Activated naive CD4-positive, alpha-beta T cell treated with anti-CD3 and anti-CD28 coated beads, Interleukin-2, amount 50 U/mL, for 16 hours (primary cell): Measurements from ENCODE around the gene LTN1.
"Not testable (repeated sequence)": the region's sequence is repeated elsewhere in the genome, so short reads cannot be mapped to it uniquely, and the experiment has no call there.

Experiments used
- DNase-seq: peaks from one replicate; pipeline ENCODE4 v3.0.0-alpha.2; 2020

Gene LTN1

DNA sequence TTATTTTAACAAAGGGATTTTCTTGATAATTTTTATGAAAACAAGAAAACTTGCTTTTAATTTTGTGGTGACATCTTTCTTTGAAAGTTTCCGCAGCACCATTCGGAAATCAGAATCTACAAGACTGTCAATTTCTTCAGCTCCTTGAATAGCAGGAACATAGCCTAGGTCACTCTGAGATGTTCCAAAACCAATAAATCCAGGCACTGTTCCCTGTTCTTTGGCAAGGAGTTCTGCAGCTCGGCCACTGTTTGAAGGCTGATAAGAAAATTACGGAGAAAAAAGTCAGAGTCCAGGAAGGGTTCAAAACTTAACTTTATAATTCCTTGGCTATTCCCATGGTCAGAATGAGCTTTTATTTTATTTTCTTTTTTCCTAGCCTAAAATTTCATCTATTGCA is 6.0 kb downstream of the LTN1 start:
- DNase-seq: no peak

GRCh38 chr21:28982637-28983036 is 10.0 kb downstream of the LTN1 start:
- no peak for DNase-seq

DNA sequence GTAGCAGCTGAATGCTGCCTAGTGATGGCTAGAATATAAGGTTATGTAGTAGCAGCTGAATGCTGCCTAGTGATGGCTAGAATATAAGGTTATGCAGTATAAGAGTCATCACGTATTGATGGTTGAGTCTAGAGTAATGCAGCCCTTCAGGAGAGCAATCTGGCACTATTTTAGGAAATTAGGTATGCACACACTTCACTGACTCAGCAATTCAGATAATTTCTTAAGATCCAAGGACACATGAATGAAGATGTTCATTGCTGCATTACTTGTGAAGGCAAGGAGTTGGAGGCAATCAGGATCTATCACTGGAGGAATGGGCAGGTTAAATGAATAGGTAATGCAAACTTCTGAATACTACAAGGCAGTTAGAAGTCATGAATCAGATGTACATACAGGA is 13.6 kb downstream of the LTN1 start:
- no peak for DNase-seq

DNA sequence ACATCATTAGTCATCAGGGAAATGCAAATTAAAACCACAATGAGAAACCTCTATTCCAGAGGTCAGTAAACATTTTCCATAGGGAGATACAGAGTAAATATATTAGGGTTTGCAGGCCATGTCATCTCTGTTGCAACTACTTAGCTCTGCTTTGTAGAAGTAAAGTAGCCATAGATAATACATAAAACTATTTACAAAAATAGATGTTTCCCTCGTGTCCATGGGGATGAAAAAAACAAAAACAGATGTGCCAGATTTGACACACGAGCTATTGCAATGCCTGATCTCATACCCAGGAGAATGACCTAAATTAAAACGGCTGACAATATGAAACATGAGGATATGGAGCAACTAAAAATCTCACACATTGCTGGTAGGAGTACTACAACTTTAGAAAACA is 17.3 kb downstream of the LTN1 start:
- no peak for DNase-seq

DNA sequence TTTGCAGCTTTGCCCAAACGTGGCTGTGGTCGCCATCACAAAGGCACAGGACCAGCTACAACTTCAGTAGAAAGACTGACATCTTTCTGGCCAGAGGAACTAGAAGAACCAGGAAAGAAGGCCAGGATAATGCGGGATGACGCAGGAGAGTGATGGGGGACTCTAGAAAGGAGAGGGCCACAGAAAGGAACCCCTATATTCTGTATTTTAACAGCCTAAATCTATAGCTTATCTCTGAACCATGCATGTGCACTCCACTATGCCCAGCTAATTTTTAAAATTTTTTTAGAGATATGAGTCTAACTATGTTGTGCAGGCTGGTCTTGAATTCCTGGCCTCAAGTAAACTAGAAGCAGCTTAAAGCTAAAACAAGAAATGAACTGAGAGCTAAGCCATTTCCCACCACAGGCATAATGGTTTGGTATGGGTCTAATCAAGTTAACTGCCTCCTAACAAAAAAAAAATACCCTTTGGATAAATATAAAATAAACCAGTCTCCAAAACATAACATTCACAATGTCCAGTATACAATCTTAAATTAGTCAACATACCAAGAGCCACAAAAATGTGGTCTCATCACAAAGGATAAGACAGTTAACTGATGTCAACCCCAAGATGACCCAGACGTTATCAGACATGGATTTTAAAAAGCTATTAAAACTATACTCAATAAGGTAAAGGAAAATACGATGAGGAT is 18.0 kb downstream of the LTN1 start:
- DNase-seq: no peak

- no peak for DNase-seq
These were observed 20.3 kb downstream of the LTN1 start for GRCh38 chr21:28972398-28972797.

DNA sequence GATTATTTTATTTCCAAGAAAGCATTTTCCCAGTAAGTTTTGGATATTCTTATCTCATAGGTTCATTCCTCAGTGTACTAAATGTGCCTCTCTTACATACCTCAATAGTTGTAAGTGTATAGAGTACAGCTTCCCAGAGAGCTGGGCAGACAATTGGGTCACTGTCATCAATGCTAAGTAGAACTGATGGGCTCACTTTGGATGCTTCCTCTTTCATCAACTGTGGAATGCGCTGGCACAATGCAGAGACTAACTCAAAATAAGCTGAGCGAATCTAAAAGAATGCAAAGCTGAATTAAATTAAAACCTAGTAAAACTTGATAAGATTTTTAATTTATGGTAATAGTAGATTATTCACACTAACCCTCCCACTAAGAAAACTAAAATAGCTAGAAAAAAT is 21.5 kb downstream of the LTN1 start:
- DNase-seq: no peak

DNA sequence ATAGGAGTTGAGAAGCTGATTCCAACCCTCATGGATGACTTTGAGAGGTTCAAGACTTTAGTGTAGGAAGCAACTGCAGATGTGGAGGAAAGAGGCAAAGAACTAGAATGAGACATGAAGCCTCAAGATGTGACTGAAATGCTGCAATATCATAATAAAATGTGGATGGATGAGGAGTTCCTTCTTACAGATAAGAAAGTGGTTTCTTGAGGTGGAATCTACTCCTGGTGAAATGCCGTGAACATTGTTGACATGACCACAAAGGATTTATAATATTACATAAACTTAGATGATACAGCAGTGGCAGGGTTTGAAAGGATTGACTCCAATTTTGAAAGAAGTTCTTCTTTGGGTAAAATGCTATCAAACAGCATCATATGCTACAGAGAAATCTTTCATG is 28.8 kb downstream of the LTN1 start:
- no peak for DNase-seq

DNA sequence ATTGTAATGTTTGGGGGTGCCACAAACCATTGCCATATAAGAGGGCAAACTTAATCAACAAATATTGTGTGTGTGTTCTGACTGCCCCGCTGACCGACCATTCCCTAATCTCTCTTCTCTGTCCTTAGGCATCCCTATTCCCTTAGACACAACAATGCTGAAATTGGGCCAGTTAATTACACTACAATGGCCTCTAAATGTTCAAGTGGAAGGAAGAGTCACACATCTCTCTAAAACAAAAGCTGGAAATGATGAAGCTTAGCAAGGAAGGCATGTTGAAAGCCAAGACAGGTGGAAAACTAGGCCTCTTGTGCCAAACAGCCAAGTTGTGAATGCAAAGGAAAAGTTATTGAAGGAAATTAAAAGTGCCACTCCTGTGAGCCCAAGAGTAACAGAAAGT is 30.2 kb downstream of the LTN1 start:
- no peak for DNase-seq

DNA sequence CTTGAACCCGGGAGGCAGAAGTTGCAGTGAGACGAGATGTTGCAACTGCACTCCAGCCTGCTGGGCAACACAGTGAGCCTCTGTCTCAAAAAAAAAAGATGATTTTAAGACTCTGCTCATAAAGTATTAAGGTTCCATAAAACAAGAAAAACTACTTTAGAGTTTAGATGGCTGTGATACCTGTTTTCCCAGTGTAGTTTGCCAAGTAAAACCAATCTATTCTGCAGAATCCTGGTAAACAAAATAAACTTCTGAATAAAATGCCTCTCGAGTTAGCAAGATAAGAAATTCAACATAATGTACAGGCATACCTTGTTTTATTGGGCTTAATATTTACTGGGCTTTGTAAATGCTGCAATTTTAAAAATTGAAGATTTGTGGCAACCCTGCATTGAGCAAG is 30.8 kb downstream of the LTN1 start:
- DNase-seq: no peak

DNA sequence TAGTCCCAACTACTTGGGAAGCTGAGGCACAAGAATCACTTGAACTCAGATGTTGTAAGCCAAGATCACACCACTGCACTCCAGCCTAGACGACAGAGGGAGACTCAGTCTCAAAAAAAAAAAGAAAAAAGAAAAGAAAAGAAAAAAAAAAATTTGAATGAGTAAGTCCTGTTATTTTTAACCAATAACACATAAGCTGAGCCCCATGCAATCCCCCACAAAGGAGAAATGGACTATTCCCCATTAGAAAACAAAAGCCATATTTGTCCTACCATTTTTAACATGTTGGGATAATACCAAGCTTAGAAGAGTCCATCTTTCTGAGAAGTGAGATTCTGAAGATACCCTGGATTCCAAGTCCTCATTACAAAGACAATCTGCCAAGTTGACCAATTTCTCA is 32.4 kb downstream of the LTN1 start:
- DNase-seq: no peak

GRCh38 chr21:28959367-28960099 is 33.1 kb downstream of the LTN1 start:
- no peak for DNase-seq

GRCh38 chr21:28953247-28953646 is 39.4 kb downstream of the LTN1 start:
- DNase-seq: no peak

GRCh38 chr21:28952686-28953085 is 40.0 kb downstream of the LTN1 start:
- no peak for DNase-seq

DNA sequence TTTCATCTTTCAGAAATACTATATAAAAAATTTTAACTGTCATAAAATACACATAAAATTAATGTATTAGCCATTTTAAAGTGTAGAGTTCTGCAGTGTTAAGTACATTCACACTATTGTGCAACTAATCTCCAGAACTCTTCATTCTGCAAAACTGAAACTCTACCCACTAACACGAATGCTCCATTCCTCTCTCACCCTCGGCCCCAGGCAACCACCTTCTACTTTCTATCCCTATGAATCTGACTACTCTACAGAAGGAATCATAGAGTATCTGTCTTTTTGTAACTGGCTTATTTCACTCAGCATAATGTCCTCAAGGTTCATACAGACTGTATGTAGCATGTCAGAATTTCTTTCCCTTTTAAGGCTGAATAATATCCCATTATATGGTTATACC is 43.4 kb downstream of the LTN1 start:
- no peak for DNase-seq

GRCh38 chr21:28944296-28944695 is 48.4 kb downstream of the LTN1 start:
- no peak for DNase-seq

- no peak for DNase-seq
These were observed 49.0 kb downstream of the LTN1 start for GRCh38 chr21:28943631-28944030.

- no peak for DNase-seq
These were observed 54.0 kb downstream of the LTN1 start for GRCh38 chr21:28938726-28939125.

GRCh38 chr21:28937737-28938136 is 54.9 kb downstream of the LTN1 start:
- DNase-seq: no peak

DNA sequence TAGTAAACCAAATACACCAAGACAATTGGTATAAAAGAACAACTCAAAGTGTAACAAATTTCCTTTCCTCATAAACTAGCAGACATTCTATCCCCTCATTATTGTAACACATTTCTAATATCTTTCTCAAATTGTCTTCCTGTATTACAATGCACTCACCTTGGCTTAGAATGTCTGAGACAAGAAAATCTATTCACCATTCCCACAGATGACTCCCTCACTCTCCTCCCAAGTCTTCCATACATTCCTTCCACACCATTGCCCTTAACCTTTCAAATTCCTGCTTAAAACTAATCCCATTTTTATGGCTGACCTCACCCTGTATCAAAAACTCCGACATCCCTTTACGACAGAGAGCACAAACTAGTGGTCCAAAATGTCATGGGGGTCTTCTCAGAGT is 56.0 kb downstream of the LTN1 start:
- DNase-seq: no peak

GRCh38 chr21:28936036-28936435 is 56.6 kb downstream of the LTN1 start:
- DNase-seq: no peak

GRCh38 chr21:28932717-28933116 is 60.0 kb downstream of the LTN1 start:
- DNase-seq: no peak

DNA sequence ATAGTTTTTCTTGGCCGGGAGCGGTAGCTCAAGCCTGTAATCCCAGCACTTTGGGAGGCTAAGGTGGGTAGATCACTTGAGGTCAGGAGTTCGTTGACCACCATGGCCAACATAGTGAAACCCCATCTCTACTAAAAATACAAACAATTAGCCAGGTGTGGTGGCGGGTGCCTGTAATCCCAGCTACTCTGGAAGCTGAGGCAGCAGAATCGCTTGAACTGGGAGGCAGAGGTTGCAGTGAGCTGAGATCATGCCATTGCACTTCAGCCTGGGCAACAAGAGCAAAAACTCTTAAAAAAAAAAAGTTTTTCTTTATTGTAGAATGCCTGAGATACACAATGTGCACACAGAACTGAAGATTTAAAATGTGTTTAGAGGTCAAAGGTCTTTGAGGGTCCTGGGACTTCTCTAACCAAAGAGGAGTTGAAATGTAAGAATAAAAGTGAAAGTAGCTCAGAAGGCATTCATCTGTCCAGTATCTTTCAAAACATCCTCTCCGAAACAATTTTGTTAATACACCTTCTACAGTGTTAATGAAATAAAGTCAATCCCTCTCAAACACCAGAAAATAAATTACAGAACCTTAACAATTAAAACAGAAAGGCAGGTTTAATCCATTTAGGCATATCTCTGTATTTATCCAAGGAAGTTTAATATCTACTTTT is 60.8 kb downstream of the LTN1 start:
- DNase-seq: not testable (repeated sequence)
